ENCODE data around the gene PIWIL4.
A peak's percentile ranks its signal among the peaks of the same experiment; 100 is the strongest.
"Not testable (repeated sequence)": the region's sequence is repeated elsewhere in the genome, so short reads cannot be mapped to it uniquely, and the experiment has no call there.

Gene PIWIL4

GRCh38 chr11:94585399-94585798 is 18.2 kb downstream of the PIWIL4 start:
- no peak for DNase-seq (ENCODE audit: low spot score)

GRCh38 chr11:94586546-94586945 is 19.4 kb downstream of the PIWIL4 start:
- DNase-seq (ENCODE audit: low spot score): no peak

GRCh38 chr11:94586978-94587377 is 19.8 kb downstream of the PIWIL4 start:
- DNase-seq (ENCODE audit: low spot score): no peak

GRCh38 chr11:94588366-94588942 is 21.3 kb downstream of the PIWIL4 start:
- no peak for DNase-seq (ENCODE audit: low spot score)

GRCh38 chr11:94590352-94591041 is 23.3 kb downstream of the PIWIL4 start:
- DNase-seq (ENCODE audit: low spot score): no peak

GRCh38 chr11:94593030-94593429 is 25.9 kb downstream of the PIWIL4 start:
- no peak for DNase-seq (ENCODE audit: low spot score)

- DNase-seq (ENCODE audit: low spot score): no peak
Measured at GRCh38 chr11:94595076-94595475, 27.9 kb downstream of the PIWIL4 start.

GRCh38 chr11:94597896-94598295 is 30.7 kb downstream of the PIWIL4 start:
- no peak for DNase-seq (ENCODE audit: low spot score)

- DNase-seq (ENCODE audit: low spot score): no peak
Measured at GRCh38 chr11:94599510-94599909, 32.3 kb downstream of the PIWIL4 start.

GRCh38 chr11:94602430-94603372 is 35.5 kb downstream of the PIWIL4 start:
- peak; percentile 44 for DNase-seq (ENCODE audit: low spot score)

- no peak for DNase-seq (ENCODE audit: low spot score)
Measured at GRCh38 chr11:94603587-94603986, 36.4 kb downstream of the PIWIL4 start.

GRCh38 chr11:94604482-94604881 is 37.3 kb downstream of the PIWIL4 start:
- DNase-seq (ENCODE audit: low spot score): no peak

GRCh38 chr11:94613120-94613519 is 46.0 kb downstream of the PIWIL4 start:
- DNase-seq (ENCODE audit: low spot score): no peak

- DNase-seq (ENCODE audit: low spot score): peak; percentile 31
Measured at GRCh38 chr11:94623120-94623735, 56.1 kb downstream of the PIWIL4 start.

GRCh38 chr11:94625422-94625821 is 58.3 kb downstream of the PIWIL4 start:
- not testable (repeated sequence) for DNase-seq (ENCODE audit: low spot score)

GRCh38 chr11:94627003-94627560 is 59.9 kb downstream of the PIWIL4 start:
- not testable (repeated sequence) for DNase-seq (ENCODE audit: low spot score)

GRCh38 chr11:94629741-94630140 is 62.6 kb downstream of the PIWIL4 start:
- DNase-seq (ENCODE audit: low spot score): no peak

- DNase-seq (ENCODE audit: low spot score): no peak
Measured at GRCh38 chr11:94630221-94630620, 63.1 kb downstream of the PIWIL4 start.

GRCh38 chr11:94632356-94632755 is 65.2 kb downstream of the PIWIL4 start:
- no peak for DNase-seq (ENCODE audit: low spot score)

- no peak for DNase-seq (ENCODE audit: low spot score)
Measured at GRCh38 chr11:94635072-94635471, 67.9 kb downstream of the PIWIL4 start.

- no peak for DNase-seq (ENCODE audit: low spot score)
Measured at GRCh38 chr11:94636388-94636949, 69.3 kb downstream of the PIWIL4 start.
